Spinal cord (tissue), 10 donors: ENCODE measurements around the gene BDKRB2. TPM values are rescaled to one million over a fixed set of nuclear protein-coding genes. Genes with fewer than 3 reads are reported as not detected.

Experiments
- DNase-seq, 6 donors: peaks; one replicate each; pipeline versions ENCODE4 v3.0.0 to v3.0.0-alpha.2; 2013 to 2015; ENCODE audit warnings: low spot score in 6 of 6, low read depth in 4 of 6
- H3K27ac ChIP-seq: one replicate; pipeline ENCODE4 v1.5.1; 2013; ENCODE audit warnings: low read depth, low read length, control low read depth
- H3K27me3 ChIP-seq: one replicate; pipeline ENCODE4 v1.6.1; 2013; ENCODE audit warnings: low read length; ENCODE audit not compliant: control insufficient read depth, insufficient read depth
- H3K36me3 ChIP-seq: one replicate; pipeline ENCODE4 v1.6.1; 2013; ENCODE audit warnings: low read length; ENCODE audit not compliant: control insufficient read depth, insufficient read depth
- H3K4me1 ChIP-seq: one replicate; pipeline ENCODE4 v1.6.1; 2013; ENCODE audit warnings: low read length; ENCODE audit not compliant: control insufficient read depth, insufficient read depth
- H3K4me3 ChIP-seq: one replicate; pipeline ENCODE4 v1.5.1; 2013; ENCODE audit warnings: low read depth, low read length, control low read depth
- H3K9me3 ChIP-seq: one replicate; pipeline ENCODE4 v1.6.1; 2013; ENCODE audit warnings: low read length; ENCODE audit not compliant: control insufficient read depth, insufficient read depth
- WGBS: methylation state at CpG from one replicate; pipeline ENCODE4 v1.1.5; 2013; ENCODE audit warnings: missing lambda C conversion rate; ENCODE audit not compliant: insufficient coverage; 5-methylcytosine and 5-hydroxymethylcytosine counted together
- polyA plus RNA-seq, 2 donors: library from polyadenylated mRNA; unstranded; fragments of 120-200 nt; gene quantifications; one replicate each; pipeline ENCODE4 v1.2.1, GENCODE V29; 2013; ENCODE audit not compliant: insufficient read length in 2 of 2
- total RNA-seq, 2 donors: library from RNA; depleted of rRNA in 1 of 2; stranded (reverse); fragments of 120-200 nt in 1 of 2; fragments of >200 nt in 1 of 2; gene quantifications; one replicate each; pipeline versions ENCODE4 v1.2.3 to v1.2.4, GENCODE V29; 2013 to 2014
- donor health status: healthy.

The BDKRB2 gene
- total and polyA plus RNA-seq, 4 donors = 1.3 to 3.4 (median 2.1) TPM

DNA sequence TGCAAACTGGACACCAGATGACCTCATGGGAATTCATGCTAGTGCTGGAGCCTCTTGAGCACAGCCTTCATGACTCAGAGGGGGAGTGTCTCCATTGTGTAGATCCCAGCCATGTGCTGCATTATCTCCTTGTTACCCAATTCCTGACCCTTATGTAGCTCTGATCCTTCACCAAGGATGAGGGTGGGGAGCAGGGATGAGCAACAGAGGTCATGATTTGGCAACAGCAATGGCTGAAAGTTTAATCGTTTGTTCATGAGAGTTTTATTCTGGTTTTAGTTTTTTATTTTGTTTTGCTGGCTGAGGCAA is 41.9 kb downstream of the BDKRB2 start:
- WGBS = no CpG with 5 or more reads among the region's 1 CpG
- no peak overlapping the region for H3K4me3 ChIP-seq
- H3K4me1 ChIP-seq = no peaks in the 10 kb centered on the region
- DNase-seq = no peak
- H3K36me3 ChIP-seq = no peaks in the 10 kb centered on the region
- no peak overlapping the region for H3K27ac ChIP-seq
- no peaks in the 10 kb centered on the region for H3K9me3 ChIP-seq
- H3K27me3 ChIP-seq = no peaks in the 10 kb centered on the region

DNA sequence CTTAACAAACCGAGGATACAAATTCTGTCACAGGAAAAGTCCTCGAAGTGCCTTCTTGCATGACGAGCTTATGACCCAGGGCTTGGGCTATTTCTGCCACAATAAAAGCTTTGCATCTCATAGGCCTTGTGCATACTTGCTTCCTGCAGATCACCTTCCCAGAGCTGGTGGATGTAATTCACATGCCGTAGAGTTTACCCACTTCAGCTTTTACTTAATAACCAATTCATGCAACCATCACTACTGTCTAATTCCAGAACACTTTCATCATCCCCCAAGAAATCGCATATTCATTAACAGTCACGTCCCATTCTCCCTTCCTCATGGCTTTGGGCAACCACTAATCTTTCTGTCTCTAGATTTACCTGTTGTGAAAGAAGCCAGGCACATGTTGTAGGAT is 42.4 kb downstream of the BDKRB2 start:
- H3K27ac ChIP-seq = no peak overlapping the region
- no peak for DNase-seq
- H3K4me1 ChIP-seq = no peaks in the 10 kb centered on the region
- no peak overlapping the region for H3K4me3 ChIP-seq
- H3K36me3 ChIP-seq = no peaks in the 10 kb centered on the region
- H3K9me3 ChIP-seq = no peaks in the 10 kb centered on the region
- 95% methylated on average over 6 of the region's 6 CpGs for WGBS
- H3K27me3 ChIP-seq = no peaks in the 10 kb centered on the region

DNA sequence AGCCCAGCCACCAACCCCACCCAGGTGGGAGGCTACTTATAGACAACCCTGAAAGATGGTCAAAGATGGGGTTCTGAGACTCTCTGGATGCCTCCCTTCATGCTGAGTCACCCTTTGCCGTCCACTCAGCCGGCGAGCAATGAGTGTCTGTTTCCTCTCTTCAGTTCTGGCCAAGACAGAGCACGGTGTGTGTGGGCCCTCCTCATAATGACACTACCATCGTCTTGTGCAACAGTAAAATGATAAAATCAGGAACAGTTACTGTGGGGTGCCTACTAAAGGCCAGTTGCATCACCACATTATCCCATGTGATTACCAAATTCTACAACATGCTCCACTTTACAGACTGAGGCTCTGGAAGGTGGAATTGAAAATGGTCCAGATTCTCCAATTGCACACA is 44.4 kb downstream of the BDKRB2 start:
- WGBS = 80% methylated on average over 1 of the region's 5 CpGs

DNA sequence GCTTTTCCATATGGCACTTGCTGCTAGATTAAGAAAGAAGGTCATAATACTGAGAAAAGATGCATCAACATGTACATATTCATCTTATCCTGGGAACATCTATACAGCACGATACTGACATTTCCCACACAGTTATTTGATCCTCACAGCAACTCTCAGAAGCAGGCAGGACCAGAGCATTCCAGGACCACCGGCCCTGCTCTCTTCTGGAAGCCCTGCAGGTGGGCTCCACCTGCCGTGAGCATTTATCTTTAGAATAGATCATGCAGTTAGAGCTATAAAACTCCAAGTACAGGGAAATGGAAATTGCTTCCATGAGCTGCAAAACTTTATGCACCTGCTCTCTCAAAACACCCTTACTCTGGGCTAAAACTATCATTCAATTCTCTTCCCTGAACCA is 45.8 kb downstream of the BDKRB2 start:
- 52% methylated on average over 2 of the region's 3 CpGs for WGBS
- DNase-seq = peak in 1 of 6 donors; percentile 67
- Histone ChIP-seq H3K36me3 (no peaks in the 10 kb centered on the region), H3K27me3 (no peaks in the 10 kb centered on the region), H3K9me3 (no peaks in the 10 kb centered on the region), H3K4me3 (no peak overlapping the region), H3K4me1 (no peaks in the 10 kb centered on the region), H3K27ac (no peak overlapping the region)

More for the DNA sequence above, 44.4 kb downstream of the BDKRB2 start:
- no peaks in the 10 kb centered on the region for H3K9me3 ChIP-seq
- no peaks in the 10 kb centered on the region for H3K27me3 ChIP-seq
- H3K27ac ChIP-seq = no peak overlapping the region
- DNase-seq = no peak
- H3K36me3 ChIP-seq = no peaks in the 10 kb centered on the region
- no peaks in the 10 kb centered on the region for H3K4me1 ChIP-seq
- H3K4me3 ChIP-seq = no peak overlapping the region

DNA sequence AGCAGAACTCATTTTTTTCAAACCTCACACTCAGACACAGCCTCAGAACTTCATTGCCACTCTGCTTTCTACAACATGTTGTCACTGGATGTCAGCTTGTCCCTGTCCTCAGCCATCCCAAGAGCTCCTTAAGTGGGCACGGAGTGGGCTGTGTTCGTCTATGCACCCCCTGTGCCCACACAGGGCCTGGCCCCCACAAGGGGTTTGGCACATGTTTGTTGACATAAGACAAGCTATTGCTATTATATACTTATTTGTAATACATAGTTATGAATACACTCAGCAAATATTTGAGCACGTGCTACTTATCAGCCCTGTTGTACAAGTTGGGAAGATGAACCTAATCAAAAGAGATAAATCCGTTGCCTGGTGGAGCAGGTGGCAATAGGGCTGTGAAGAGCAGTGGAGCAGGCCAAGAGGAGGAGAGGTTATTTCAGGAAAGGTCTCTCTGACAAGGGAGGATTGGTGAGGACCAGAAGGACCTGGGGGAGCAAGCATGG is 47.1 kb downstream of the BDKRB2 start:
- DNase-seq = no peak
- H3K27ac ChIP-seq = no peak overlapping the region
- no peaks in the 10 kb centered on the region for H3K27me3 ChIP-seq
- H3K9me3 ChIP-seq = no peaks in the 10 kb centered on the region
- H3K36me3 ChIP-seq = no peaks in the 10 kb centered on the region
- 86% methylated on average over 1 of the region's 4 CpGs for WGBS
- H3K4me1 ChIP-seq = no peaks in the 10 kb centered on the region
- no peak overlapping the region for H3K4me3 ChIP-seq

DNA sequence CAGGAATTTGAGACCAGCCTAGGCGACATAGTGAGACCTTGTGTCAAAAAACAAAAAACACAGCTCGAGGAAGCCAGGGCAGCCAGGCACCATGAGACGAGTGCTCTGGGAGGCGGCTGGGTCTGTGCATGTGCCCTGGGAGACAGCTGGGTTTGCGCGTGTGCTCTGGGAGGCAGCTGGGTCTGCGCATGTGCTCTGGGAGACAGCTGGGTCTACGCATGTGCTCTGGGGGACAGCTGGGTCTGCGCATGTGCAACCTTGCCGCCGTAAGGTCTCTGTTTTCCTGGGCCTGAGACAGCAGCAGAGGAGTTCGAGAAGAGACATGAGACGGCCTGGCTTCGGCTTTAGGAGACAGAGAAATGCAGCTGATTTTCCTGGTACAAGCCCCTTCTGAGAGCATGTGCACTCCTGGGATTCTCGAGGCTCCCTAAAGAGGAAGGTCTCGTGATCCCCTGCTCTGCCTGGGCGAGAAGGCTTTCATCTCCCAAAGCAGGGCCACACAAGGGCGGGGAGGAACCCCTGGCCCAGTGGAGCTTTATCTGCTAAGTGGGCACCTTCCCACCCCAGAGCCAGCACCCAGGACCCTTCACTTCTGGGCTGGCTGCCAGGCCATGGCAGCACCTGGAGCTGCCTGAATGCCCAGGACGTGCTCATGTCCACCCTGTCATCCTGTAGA is 47.8 kb downstream of the BDKRB2 start:
- no peaks in the 10 kb centered on the region for H3K4me1 ChIP-seq
- H3K27ac ChIP-seq = no peak overlapping the region
- no peak for DNase-seq
- H3K9me3 ChIP-seq = no peaks in the 10 kb centered on the region
- no peaks in the 10 kb centered on the region for H3K27me3 ChIP-seq
- H3K4me3 ChIP-seq = no peak overlapping the region
- 92% methylated on average over 18 of the region's 19 CpGs for WGBS
- no peaks in the 10 kb centered on the region for H3K36me3 ChIP-seq

DNA sequence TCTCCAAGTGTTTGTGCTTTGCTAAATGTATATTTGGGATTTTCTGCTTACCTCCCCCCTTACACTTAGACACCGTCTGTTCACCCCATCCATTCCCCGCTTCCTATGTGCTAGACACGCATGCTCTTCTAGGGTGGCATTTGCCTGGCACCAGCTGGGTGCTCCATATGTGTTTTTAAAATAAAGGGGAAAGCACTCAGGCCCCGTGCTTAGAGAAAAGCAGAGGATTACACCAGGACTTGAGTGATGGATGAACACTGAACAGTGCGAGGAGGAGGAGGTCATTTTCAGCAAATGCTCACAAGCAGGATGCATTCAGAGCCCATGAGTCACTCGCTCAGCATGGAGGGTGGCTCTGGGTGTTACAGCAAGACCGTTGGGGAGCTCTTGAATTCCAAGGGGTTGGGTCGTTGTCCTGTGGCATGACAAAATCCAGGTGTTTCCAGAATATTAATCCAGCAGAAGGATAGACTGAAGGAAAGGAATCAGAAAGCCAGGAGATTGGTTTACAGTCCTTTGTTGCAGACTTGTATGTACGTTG is 48.4 kb downstream of the BDKRB2 start:
- H3K9me3 ChIP-seq = no peaks in the 10 kb centered on the region
- H3K36me3 ChIP-seq = no peaks in the 10 kb centered on the region
- H3K4me3 ChIP-seq = no peak overlapping the region
- no peaks in the 10 kb centered on the region for H3K27me3 ChIP-seq
- H3K4me1 ChIP-seq = no peaks in the 10 kb centered on the region
- H3K27ac ChIP-seq = no peak overlapping the region
- WGBS = 61% methylated on average over 6 of the region's 9 CpGs
- DNase-seq = peak in 1 of 6 donors; percentile 72

DNA sequence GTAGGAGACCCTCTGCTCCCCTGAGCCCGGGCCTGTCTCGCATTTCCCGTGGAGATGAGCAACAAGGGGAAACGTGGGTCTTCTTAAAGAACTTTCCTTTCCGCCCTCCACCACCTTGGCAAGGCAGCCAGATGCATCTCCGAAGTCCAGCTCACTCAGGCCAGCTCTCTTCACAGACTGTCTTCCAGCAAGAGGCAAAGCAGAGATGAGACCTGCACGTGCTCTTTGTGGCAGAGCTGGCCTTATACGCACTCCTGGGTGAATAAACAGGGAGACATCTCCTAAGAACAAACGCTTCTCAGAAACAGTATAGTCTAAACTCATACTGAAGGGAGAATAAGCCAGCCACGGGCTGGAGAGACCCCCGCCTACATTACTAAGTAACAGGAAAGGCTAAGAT is 50.0 kb downstream of the BDKRB2 start:
- H3K36me3 ChIP-seq = no peaks in the 10 kb centered on the region
- no peak for DNase-seq
- H3K4me3 ChIP-seq = no peak overlapping the region
- H3K9me3 ChIP-seq = no peaks in the 10 kb centered on the region
- 79% methylated on average over 8 of the region's 11 CpGs for WGBS
- no peaks in the 10 kb centered on the region for H3K27me3 ChIP-seq
- H3K27ac ChIP-seq = no peak overlapping the region
- H3K4me1 ChIP-seq = no peaks in the 10 kb centered on the region

DNA sequence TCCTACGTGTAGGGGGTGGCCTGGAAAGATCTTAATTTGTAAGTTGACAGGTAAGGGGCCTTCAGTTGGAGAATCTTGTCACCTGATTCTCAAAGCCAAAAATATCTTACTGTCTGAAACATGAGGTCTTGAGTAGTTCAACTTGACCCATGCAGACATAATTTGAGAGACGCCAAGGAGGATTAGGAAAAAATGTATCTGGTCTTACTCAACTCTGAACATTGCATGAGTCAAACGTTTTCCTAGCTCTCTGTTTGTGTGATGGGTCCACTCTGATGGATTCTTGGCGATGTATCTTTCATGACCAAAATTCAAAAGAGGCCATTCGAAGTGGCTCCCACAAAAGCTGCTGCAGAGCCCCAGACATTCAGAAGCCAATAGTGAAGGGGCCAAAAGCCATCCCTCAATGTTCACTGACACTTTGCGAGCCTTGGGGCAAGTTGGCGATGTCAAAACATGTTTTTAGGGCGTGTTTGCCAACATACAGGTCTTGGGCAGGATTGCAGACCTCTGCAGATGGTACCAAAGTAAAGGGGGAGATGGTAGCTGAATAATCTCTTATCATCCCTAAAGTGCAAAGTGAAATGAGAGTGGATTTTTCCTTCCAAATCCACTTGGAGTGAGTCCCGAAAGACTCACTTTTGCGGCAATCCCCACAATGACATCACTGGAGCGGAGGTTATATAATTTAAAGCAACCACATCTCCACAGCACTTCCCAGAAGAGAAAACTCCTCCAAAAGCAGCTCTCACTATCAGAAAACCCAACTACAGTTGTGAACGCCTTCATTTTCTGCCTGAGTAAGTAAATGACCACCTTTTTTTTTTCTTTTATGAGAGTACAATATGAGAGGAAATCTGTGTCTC is 51.1 kb downstream of the BDKRB2 start, which contains the start of gene BDKRB1:
Gene BDKRB1, plus strand, starts transcription at position 710 of the 866 bp plus-strand sequence. CDS start 7,473 bp downstream, outside the sequence.
- no peaks in the 10 kb centered on the region for H3K36me3 ChIP-seq
- H3K4me1 ChIP-seq = no peaks in the 10 kb centered on the region
- H3K27me3 ChIP-seq = no peaks in the 10 kb centered on the region
- peaks cover 2% of the 10 kb centered on the region for H3K9me3 ChIP-seq
- WGBS = 76% methylated on average over 5 of the region's 12 CpGs
- DNase-seq = no peak
- H3K27ac ChIP-seq = no peak within 1 kb of the TSS
- no peak within 1 kb of the TSS for H3K4me3 ChIP-seq
